MG63 (cell line): ENCODE measurements around the gene TMEM176B. TPM values are rescaled to one million over a fixed set of nuclear protein-coding genes. Genes with fewer than 3 reads are reported as not detected.

Experiments
- DNase-seq: peaks from one replicate; pipeline ENCODE4 v3.0.0-alpha.2; 2020
- H3K27me3 ChIP-seq: fragments of 250-450 bp; sonication (Bioruptor Pico); 2 replicates; pipeline ENCODE4 v1.5.1; 2020; ENCODE audit warnings: mild to moderate bottlenecking, moderate library complexity
- H3K36me3 ChIP-seq: fragments of 250-450 bp; sonication (Bioruptor Pico); 2 replicates; pipeline ENCODE4 v1.5.1; 2020; ENCODE audit warnings: mild to moderate bottlenecking, moderate library complexity
- H3K4me3 ChIP-seq: fragments of 250-450 bp; sonication (Bioruptor Pico); 2 replicates; pipeline ENCODE4 v1.5.1; 2020; ENCODE audit warnings: mild to moderate bottlenecking, moderate library complexity
- H3K9me3 ChIP-seq: fragments of 250-450 bp; sonication (Bioruptor Pico); 2 replicates; pipeline ENCODE4 v1.5.1; 2020; ENCODE audit warnings: mild to moderate bottlenecking, moderate library complexity
- total RNA-seq: library from RNA; depleted of rRNA; stranded (reverse); fragments of >200 nt; shearing (Covaris generic); gene quantifications from 2 replicates; pipeline ENCODE4 v1.2.3, GENCODE V29; 2014; ENCODE audit warnings: low replicate concordance; rRNA removed

The TMEM176B gene
- total RNA-seq = 0.23 TPM in 1 of 2 replicates, not detected in the other

GRCh38 chr7:150799741-150800580 lies at the start of gene TMEM176B:
TSS of gene TMEM176B (minus strand) at chr7:150800364. CDS start at chr7:150796569, 3,795 bp downstream.
- H3K27me3 ChIP-seq = no peaks in the 10 kb centered on the region

DNA sequence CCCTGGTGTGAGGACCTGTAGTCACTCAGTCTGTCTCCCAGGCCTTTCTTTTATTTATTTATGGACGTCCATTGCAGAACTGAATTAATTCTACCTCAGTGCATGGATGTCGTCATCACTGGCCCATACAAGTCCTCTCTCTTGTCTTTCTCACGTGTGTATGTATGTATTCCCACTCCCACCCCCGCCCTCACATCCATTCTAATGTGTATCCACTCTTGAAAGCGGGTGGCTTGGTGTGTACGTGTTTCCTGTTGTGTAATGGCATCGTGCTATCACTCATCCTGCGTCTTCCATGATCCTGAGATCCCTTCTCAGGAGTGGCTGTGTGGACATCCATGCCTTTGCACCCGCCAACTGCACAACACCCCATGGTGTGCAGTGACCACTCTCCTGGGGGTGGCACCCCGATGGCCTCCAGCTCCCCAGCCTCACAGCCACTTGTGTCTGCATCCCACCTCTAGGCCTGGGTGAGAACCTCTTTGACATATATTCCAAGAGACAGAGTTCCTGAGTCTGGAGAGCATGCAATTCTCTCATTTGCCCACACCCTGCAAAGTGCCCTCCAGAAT lies 49.1 kb upstream of the TMEM176B start:
- H3K36me3 ChIP-seq = no peaks in the 10 kb centered on the region
- H3K27me3 ChIP-seq = no peaks in the 10 kb centered on the region
- no peak overlapping the region for H3K4me3 ChIP-seq
- no peaks in the 10 kb centered on the region for H3K9me3 ChIP-seq
- no peak for DNase-seq

More at GRCh38 chr7:150799741-150800580, at the start of gene TMEM176B:
- no peaks in the 10 kb centered on the region for H3K9me3 ChIP-seq
- H3K4me3 ChIP-seq = no peak within 1 kb of the TSS
- no peak for DNase-seq
- H3K36me3 ChIP-seq = no peaks in the 10 kb centered on the region

DNA sequence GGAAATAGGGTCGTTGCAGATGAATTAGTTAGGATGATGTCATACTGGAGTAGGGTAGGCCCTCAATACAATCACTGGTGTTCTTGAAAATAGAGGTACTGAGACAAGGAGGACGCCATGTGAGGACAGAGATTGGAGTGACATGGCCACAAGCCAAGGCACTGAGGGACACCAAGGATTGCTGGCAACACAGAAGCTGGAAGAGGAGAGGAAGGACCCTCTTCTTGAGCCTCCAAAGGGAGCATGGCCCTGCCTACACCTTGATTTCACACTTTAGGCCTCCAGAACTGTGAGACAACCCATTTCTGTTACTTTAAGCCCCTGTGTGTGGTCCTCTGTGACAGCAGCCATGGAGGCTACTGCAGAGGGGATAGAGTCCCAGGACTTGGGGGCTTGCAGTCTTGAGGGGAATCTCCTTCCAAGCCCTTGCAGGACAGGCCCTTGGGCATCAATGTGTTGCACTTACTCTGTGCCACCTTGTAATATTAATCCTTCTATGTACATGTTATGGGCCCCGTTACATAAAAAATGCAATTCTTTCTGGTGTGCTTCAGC lies 48.5 kb upstream of the TMEM176B start:
- Histone ChIP-seq H3K9me3 (no peaks in the 10 kb centered on the region), H3K27me3 (no peaks in the 10 kb centered on the region), H3K4me3 (no peak overlapping the region), H3K36me3 (no peaks in the 10 kb centered on the region)
- no peak for DNase-seq

DNA sequence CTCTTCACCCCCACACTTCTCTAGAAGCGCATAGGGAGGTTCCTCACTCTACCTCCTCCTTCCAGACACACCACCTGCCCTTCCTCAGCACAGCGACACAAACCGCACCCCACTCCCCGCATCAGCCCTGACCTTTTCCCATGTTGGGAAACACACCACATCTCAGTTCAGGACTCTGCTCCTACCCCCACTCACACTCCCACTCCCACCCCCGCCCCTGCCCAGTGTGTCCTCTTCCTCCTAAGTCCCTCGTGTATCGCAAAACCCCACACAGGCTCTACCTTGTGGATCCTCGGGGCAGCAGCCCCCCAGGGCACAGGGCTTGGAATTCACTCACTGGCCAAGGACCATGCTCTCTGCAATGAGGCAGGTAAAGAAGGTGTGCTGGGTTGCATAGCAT lies 47.9 kb upstream of the TMEM176B start:
- Histone ChIP-seq H3K9me3 (no peaks in the 10 kb centered on the region), H3K27me3 (no peaks in the 10 kb centered on the region), H3K36me3 (no peaks in the 10 kb centered on the region), H3K4me3 (no peak overlapping the region)
- no peak for DNase-seq

- H3K4me3 ChIP-seq = no peak overlapping the region
- no peaks in the 10 kb centered on the region for H3K27me3 ChIP-seq
- H3K36me3 ChIP-seq = no peaks in the 10 kb centered on the region
- DNase-seq = no peak
- no peaks in the 10 kb centered on the region for H3K9me3 ChIP-seq
Observed at GRCh38 chr7:150847536-150847935, 47.4 kb upstream of the TMEM176B start.

DNA sequence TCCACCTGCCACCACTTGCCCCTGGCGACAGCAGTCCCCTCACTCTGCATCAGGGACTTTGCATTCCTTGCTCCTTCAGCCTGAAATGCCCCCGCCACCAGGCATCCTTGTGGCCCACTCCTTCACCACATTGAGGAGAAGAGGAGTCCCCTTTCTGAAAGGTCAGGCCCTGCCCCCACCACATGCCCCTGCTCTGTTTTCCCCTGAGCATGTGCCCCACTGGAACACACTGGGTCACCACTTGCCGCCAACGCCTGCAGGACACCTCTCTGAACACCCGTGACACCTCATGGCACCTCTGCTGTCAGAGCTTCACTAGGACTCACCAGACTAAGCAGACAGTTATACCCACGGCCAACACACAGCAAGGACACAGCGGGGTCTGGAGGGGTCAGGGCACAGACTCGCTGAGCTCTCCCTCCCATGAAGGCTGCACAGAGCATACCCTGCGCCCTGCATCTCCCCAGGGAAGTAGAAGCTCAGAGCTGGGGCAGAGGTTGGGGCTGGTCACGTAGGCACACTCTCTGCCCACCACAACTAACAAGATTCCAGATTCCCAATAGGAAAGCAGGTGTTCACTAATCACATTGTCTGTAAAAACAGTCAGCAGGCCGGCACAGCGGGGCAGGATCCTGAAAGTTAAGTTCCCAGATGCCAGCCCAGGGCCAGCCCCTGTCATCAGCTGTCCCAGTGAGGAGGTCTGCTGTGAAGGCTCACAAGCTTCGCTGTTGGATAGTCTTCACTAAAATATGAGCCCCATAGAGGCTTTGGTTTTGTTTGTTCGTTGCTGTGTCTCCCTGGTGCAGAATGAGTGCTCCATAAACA lies 46.3 kb upstream of the TMEM176B start:
- H3K27me3 ChIP-seq = no peaks in the 10 kb centered on the region
- no peak for DNase-seq

GRCh38 chr7:150845421-150845861 lies 45.3 kb upstream of the TMEM176B start:
- no peaks in the 10 kb centered on the region for H3K27me3 ChIP-seq
- H3K9me3 ChIP-seq = no peaks in the 10 kb centered on the region
- H3K36me3 ChIP-seq = no peaks in the 10 kb centered on the region
- peak; percentile 18 for DNase-seq
- H3K4me3 ChIP-seq = no peak overlapping the region

More for the DNA sequence above, 46.3 kb upstream of the TMEM176B start:
- no peaks in the 10 kb centered on the region for H3K36me3 ChIP-seq
- no peaks in the 10 kb centered on the region for H3K9me3 ChIP-seq
- no peak overlapping the region for H3K4me3 ChIP-seq

- no peak for DNase-seq
- no peak overlapping the region for H3K4me3 ChIP-seq
- no peaks in the 10 kb centered on the region for H3K27me3 ChIP-seq
Observed at GRCh38 chr7:150842716-150843115, 42.6 kb upstream of the TMEM176B start.

GRCh38 chr7:150842018-150842417 lies 41.9 kb upstream of the TMEM176B start:
- H3K4me3 ChIP-seq = no peak overlapping the region
- H3K27me3 ChIP-seq = no peaks in the 10 kb centered on the region
- no peaks in the 10 kb centered on the region for H3K36me3 ChIP-seq
- DNase-seq = no peak
- no peaks in the 10 kb centered on the region for H3K9me3 ChIP-seq

More at GRCh38 chr7:150842716-150843115, 42.6 kb upstream of the TMEM176B start:
- Histone ChIP-seq H3K9me3 (no peaks in the 10 kb centered on the region), H3K36me3 (no peaks in the 10 kb centered on the region)

- no peaks in the 10 kb centered on the region for H3K27me3 ChIP-seq
- no peaks in the 10 kb centered on the region for H3K36me3 ChIP-seq
- no peak overlapping the region for H3K4me3 ChIP-seq
- H3K9me3 ChIP-seq = no peaks in the 10 kb centered on the region
- DNase-seq = peak; percentile 11
Observed at GRCh38 chr7:150838965-150839650, 38.9 kb upstream of the TMEM176B start.

GRCh38 chr7:150835702-150836280 lies 35.6 kb upstream of the TMEM176B start:
- Histone ChIP-seq H3K36me3 (no peaks in the 10 kb centered on the region), H3K4me3 (no peak overlapping the region), H3K9me3 (no peaks in the 10 kb centered on the region), H3K27me3 (no peaks in the 10 kb centered on the region)
- no peak for DNase-seq

GRCh38 chr7:150835019-150835418 lies 34.9 kb upstream of the TMEM176B start:
- Histone ChIP-seq H3K4me3 (no peak overlapping the region), H3K9me3 (no peaks in the 10 kb centered on the region), H3K36me3 (no peaks in the 10 kb centered on the region), H3K27me3 (no peaks in the 10 kb centered on the region)
- DNase-seq = no peak

DNA sequence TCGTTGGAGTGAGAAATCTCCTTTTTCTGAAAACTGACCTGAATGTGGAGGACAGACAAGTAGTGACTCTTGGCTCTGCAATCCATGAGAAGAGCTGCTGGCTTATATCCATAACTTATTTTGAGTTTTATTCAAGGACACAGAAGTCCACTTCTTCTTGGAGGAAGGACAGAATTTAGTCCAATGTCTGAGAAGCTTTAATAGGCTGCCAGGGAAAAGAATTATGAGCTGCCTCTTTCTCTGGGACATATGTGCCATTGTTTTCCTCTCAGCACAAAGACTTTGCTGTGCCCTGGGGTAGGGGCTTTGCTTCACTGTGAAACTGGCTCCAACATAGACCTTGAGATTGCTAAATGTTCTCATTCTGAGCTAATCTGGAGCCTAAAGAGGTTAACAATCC lies 31.7 kb upstream of the TMEM176B start:
- no peaks in the 10 kb centered on the region for H3K36me3 ChIP-seq
- no peak for DNase-seq
- H3K9me3 ChIP-seq = no peaks in the 10 kb centered on the region
- H3K27me3 ChIP-seq = no peaks in the 10 kb centered on the region
- no peak overlapping the region for H3K4me3 ChIP-seq

- H3K4me3 ChIP-seq = no peak overlapping the region
- no peaks in the 10 kb centered on the region for H3K9me3 ChIP-seq
- no peaks in the 10 kb centered on the region for H3K36me3 ChIP-seq
- no peak for DNase-seq
- no peaks in the 10 kb centered on the region for H3K27me3 ChIP-seq
Observed at GRCh38 chr7:150830937-150831336, 30.8 kb upstream of the TMEM176B start.

DNA sequence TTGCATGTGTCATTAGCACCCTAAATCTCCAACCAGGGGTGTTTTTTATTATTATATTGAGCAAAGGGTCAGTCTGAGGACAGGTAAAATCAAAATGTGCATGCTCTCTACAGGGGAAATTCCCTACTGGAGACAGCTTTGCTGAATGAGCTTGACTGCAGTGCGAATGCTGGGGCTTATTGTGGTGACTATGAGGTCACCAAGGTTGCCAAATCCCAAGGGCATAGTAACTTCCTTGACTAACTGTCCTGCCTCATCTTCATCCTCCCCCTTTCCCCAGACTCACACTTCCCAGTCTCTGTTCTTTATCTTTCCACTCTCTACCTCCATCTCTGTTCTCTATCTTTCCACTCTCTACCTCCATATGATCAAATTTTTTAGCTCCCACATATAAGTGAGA lies 29.3 kb upstream of the TMEM176B start:
- H3K9me3 ChIP-seq = no peaks in the 10 kb centered on the region
- H3K36me3 ChIP-seq = no peaks in the 10 kb centered on the region
- H3K27me3 ChIP-seq = no peaks in the 10 kb centered on the region
- DNase-seq = no peak
- H3K4me3 ChIP-seq = no peak overlapping the region

DNA sequence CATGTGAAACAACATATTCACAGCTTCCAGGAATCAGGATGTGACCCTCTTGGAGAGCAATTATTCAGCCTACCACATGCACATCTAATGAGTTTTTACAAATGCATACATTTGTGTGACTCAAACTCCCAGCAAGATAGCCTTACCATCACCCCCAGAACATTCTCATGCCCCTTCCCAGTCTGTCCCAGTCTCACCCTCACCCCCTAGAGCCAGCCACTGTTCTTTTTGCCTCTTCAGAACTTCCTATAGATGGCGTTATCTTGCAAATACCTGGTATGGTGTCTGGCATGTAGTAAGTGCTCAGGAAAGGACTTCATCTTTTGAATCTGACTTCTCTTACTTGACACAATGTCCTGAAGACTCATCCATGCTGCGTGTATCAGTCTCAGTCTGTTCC lies 28.2 kb upstream of the TMEM176B start:
- H3K36me3 ChIP-seq = no peaks in the 10 kb centered on the region
- no peaks in the 10 kb centered on the region for H3K9me3 ChIP-seq
- H3K4me3 ChIP-seq = no peak overlapping the region
- no peak for DNase-seq
- no peaks in the 10 kb centered on the region for H3K27me3 ChIP-seq
